ENCODE data around the gene STARD4. TPM values are rescaled to one million over a fixed set of nuclear protein-coding genes. Genes with fewer than 3 reads are reported as not detected.
A peak's percentile ranks its signal among the peaks of the same experiment; 100 is the strongest.

STARD4 gene
- total RNA-seq, 1 experiment from 2014 or later, result 15.2 TPM

GRCh38 chr5:111535879-111536549 is 23.7 kb upstream of the STARD4 start:
- DNase-seq (ENCODE audit: low read depth), result no peak
- in situ Hi-C loops (cut with HindIII; ENCODE audit: low pct_unique_long_range_greater_than_20kb, low sequenced_read_pairs), result no loop called here

GRCh38 chr5:111532886-111533582 is 20.7 kb upstream of the STARD4 start:
- in situ Hi-C loops (cut with HindIII; ENCODE audit: low pct_unique_long_range_greater_than_20kb, low sequenced_read_pairs), result no loop called here
- DNase-seq (ENCODE audit: low read depth), result no peak

GRCh38 chr5:111530298-111530740 is 18.0 kb upstream of the STARD4 start:
- in situ Hi-C loops (cut with HindIII; ENCODE audit: low pct_unique_long_range_greater_than_20kb, low sequenced_read_pairs), result no loop called here
- DNase-seq (ENCODE audit: low read depth), result peak; percentile 81

- in situ Hi-C loops (cut with HindIII; ENCODE audit: low pct_unique_long_range_greater_than_20kb, low sequenced_read_pairs), result no loop called here
- no peak for DNase-seq (ENCODE audit: low read depth)
Observed at GRCh38 chr5:111528056-111528455, 15.7 kb upstream of the STARD4 start.

GRCh38 chr5:111520908-111521307 is 8.6 kb upstream of the STARD4 start:
- DNase-seq (ENCODE audit: low read depth), result no peak
- in situ Hi-C loops (cut with HindIII; ENCODE audit: low pct_unique_long_range_greater_than_20kb, low sequenced_read_pairs), result no loop called here

GRCh38 chr5:111518777-111519176 is 6.4 kb upstream of the STARD4 start:
- in situ Hi-C loops (cut with HindIII; ENCODE audit: low pct_unique_long_range_greater_than_20kb, low sequenced_read_pairs), result no loop called here
- DNase-seq (ENCODE audit: low read depth), result no peak

- no peak for DNase-seq (ENCODE audit: low read depth)
- in situ Hi-C loops (cut with HindIII; ENCODE audit: low pct_unique_long_range_greater_than_20kb, low sequenced_read_pairs), result no loop called here
Observed at GRCh38 chr5:111517853-111518501, 5.6 kb upstream of the STARD4 start.

GRCh38 chr5:111514087-111514486 is 1.8 kb upstream of the STARD4 start:
- in situ Hi-C loops (cut with HindIII; ENCODE audit: low pct_unique_long_range_greater_than_20kb, low sequenced_read_pairs), result no loop called here
- no peak for DNase-seq (ENCODE audit: low read depth)

GRCh38 chr5:111513131-111513520 is 791 bp upstream of the STARD4 start:
- in situ Hi-C loops (cut with HindIII; ENCODE audit: low pct_unique_long_range_greater_than_20kb, low sequenced_read_pairs), result no loop called here
- no peak for DNase-seq (ENCODE audit: low read depth)

- in situ Hi-C loops (cut with HindIII; ENCODE audit: low pct_unique_long_range_greater_than_20kb, low sequenced_read_pairs), result no loop called here
- DNase-seq (ENCODE audit: low read depth), result no peak
Observed at GRCh38 chr5:111511831-111512374, 432 bp downstream of the STARD4 start.

- peak; percentile 7 for DNase-seq (ENCODE audit: low read depth)
- in situ Hi-C loops (cut with HindIII; ENCODE audit: low pct_unique_long_range_greater_than_20kb, low sequenced_read_pairs), result no loop called here
Observed at GRCh38 chr5:111511174-111511830, 1.0 kb downstream of the STARD4 start.

GRCh38 chr5:111509119-111509518 is 3.2 kb downstream of the STARD4 start:
- DNase-seq (ENCODE audit: low read depth), result no peak
- in situ Hi-C loops (cut with HindIII; ENCODE audit: low pct_unique_long_range_greater_than_20kb, low sequenced_read_pairs), result no loop called here

GRCh38 chr5:111507276-111507675 is 5.1 kb downstream of the STARD4 start:
- in situ Hi-C loops (cut with HindIII; ENCODE audit: low pct_unique_long_range_greater_than_20kb, low sequenced_read_pairs), result no loop called here
- DNase-seq (ENCODE audit: low read depth), result no peak

- in situ Hi-C loops (cut with HindIII; ENCODE audit: low pct_unique_long_range_greater_than_20kb, low sequenced_read_pairs), result no loop called here
- no peak for DNase-seq (ENCODE audit: low read depth)
Observed at GRCh38 chr5:111505096-111505495, 7.2 kb downstream of the STARD4 start.

- DNase-seq (ENCODE audit: low read depth), result no peak
- in situ Hi-C loops (cut with HindIII; ENCODE audit: low pct_unique_long_range_greater_than_20kb, low sequenced_read_pairs), result no loop called here
Observed at GRCh38 chr5:111502956-111503355, 9.4 kb downstream of the STARD4 start.

- in situ Hi-C loops (cut with HindIII; ENCODE audit: low pct_unique_long_range_greater_than_20kb, low sequenced_read_pairs), result no loop called here
- DNase-seq (ENCODE audit: low read depth), result no peak
Observed at GRCh38 chr5:111498346-111498745, 14.0 kb downstream of the STARD4 start.

- no peak for DNase-seq (ENCODE audit: low read depth)
- in situ Hi-C loops (cut with HindIII; ENCODE audit: low pct_unique_long_range_greater_than_20kb, low sequenced_read_pairs), result no loop called here
Observed at GRCh38 chr5:111495159-111495558, 17.2 kb downstream of the STARD4 start.

- in situ Hi-C loops (cut with HindIII; ENCODE audit: low pct_unique_long_range_greater_than_20kb, low sequenced_read_pairs), result no loop called here
Observed at GRCh38 chr5:111494355-111494999, 17.9 kb downstream of the STARD4 start.

More at GRCh38 chr5:111494355-111494999, 17.9 kb downstream of the STARD4 start:
- no peak for DNase-seq (ENCODE audit: low read depth)
